Measurements from ENCODE around the gene RPS15.

The RPS15 gene

DNA sequence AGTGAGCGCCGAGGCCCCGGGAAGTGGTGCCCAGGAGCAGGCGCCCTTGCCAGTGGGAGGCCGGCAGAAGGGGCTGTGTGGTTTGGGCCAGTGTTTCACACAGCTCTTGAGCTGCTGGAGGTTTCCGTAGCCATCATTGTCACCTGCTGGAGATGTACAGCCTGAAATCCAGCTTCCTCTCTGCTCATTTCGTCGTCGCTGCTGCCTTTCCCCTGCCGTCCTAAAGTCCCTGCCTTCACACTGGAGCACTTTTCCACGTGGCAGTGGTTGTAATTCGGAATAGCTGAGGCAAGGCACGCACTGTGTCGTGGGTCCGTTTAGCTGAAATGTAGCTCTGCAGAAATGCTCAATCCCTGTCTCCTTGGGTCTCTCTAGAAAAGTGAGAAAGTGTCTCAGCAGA is 17.6 kb upstream of the RPS15 start:
- DNase-seq (ENCODE audit: low spot score) = no peak

DNA sequence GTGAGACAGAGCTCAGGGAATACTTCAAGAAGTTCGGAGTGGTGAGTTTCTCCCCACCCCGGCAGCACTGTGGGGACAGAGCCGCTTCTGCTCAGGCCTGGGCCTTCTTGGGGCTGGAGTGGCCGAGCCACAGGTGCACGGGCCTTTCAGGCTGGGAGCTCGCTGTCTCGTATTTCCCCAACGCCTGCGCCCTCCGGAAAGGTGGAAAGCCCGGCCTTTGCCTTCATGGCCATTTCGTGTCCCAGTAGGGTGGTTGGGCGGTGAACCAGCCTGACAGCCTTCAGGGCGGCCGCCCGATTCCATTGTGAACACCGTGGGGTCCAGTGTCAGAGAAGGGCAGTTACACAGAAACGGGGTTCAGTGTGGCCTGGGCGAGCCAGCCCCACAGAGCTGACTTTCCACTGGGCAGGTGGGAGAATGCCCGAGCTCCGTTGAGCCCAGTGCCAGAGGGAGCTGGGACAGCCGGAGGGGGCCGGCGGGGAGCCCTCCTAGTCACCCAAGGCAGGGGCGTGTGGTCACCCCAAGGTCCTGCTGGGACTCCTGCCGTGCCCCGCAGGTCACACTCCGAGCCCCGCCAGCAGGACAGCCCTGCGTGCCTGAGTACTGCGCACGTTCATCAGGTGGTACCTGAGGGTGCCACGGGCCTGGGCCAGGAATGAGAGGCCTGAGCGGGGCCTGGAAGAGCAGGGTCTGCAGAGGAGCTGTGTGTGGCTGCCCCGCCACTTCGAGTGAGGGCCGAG is 16.8 kb upstream of the RPS15 start:
- no peak for DNase-seq (ENCODE audit: low spot score)

DNA sequence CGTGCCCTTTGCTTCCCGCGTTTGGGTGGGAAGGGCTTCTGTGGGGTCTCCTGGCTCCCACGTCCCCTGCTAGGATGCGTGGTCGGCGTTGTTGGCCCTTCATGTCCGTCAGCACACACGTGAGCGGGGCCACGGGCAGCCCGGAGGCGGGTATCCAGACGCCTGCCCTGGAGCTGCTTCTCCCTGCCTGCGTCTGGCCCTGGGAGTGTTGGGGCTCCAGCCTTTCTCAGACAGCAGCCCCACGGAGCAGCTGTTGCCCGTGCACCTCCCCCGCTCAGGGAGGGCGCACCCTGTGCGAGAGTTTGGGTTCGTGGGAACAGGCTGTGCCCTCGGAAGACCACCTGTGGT is 16.3 kb upstream of the RPS15 start:
- DNase-seq (ENCODE audit: low spot score) = no peak

DNA sequence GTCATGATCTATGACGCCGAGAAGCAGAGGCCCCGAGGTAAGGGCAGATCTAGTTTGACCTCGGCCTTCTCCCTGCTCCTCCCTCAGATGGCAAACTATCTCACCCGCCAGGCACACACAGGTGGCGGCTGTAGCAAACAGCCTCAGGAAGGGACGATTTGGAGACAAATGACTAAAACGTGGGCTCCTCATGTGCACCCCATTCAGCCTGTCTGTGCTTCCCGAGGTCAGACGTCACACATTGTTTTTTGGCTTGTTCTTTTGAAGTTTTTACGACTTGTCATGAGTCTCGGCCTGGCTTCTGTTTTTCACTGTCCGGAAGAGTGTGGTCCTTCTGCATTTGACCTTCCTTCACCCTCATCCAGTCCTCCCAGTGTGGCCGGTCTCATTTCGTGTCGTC is 15.8 kb upstream of the RPS15 start:
- DNase-seq (ENCODE audit: low spot score) = no peak

DNA sequence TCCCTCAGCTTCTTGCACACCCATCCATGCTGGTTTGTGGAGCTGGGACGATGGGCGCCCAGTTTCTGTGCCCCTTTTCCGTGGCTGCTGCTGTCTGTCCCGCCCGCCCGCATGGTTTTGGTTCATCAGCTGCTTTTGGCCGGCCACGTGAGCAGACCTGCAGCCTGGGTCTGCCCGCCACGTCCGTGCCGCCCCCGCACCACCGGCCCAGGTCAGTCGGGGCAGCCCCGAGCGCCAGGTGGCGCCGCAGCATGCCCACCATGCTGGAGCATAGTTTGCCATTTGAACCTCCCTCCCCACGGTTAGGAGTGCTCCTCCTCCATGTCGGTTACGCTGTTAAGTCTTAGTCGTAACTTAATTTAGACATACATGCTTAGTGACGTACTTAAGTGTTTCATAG is 15.3 kb upstream of the RPS15 start:
- no peak for DNase-seq (ENCODE audit: low spot score)

DNA sequence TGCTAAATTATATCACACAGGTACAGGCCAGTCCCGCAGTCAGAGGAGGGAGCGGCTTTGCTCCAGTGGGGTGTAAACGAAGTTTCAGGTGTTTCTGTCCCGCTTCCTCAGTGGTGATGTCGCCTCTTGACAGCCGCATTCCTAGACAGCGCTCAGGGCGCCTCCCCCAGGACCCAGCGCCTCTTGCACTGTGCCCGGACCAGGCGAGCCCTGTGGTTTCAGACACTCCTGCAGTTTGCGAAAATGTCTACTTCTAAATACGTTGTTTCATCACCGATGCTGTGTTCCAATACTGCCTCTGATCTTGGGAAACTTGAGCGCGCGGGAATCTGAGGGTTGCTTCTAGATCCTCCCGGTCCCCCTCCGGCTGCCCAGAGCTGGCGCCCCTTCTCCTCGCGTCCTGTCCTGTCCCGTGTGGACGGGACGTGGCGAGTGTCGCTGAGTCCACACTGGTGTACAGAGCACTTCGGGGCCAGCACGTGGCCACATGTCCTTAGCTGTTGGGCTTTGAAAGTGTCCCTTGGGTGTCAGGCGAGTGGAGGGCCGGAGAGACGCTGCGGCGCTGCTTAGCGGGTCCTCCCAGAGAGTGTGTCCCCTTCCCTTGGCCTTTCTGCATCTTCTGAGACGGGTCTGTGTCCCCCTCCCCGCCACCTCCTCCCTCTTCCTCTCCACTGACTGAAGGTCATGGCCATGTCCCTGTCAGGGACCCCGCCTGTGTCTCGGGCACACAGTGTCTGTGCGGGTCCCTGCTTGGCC is 14.6 kb upstream of the RPS15 start:
- DNase-seq (ENCODE audit: low spot score) = no peak

DNA sequence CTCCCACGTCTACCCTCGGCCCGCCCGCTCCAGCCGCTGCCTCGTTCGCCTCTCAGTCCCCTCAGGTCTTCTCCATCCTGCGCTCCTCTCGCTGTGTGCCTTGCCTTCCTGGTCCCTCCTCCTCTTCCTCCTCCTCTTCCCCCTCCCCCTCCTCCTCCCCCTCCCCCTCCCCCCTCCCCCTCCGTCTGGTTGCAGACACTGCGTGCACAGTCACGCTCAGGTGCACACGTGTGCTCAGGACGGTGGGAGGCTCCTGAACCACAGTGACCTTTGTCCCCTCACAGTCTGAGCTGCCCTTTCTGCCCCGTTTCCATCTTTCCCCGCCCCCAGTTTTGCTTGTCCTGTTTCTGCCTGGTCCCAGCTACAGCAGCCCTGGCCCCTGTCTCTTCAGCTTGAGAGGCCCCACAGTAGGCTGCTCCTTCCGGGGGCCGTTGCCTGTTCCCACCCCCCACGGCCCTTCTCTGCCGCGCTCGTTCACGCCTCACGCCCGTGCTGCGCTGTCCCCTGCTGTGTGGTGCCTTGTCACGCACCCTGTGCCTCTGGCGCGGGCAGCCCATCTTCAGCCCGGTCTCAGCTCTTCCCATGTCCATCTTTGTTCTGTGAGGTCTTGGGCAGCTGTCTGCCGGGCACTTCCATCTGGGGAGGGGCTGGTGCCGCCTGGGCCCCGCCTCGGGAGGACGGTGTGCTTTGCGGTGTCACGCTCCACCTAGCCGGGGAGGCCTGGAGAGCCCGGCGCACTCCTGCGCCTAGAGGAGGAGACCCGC is 13.8 kb upstream of the RPS15 start:
- DNase-seq (ENCODE audit: low spot score) = no peak

DNA sequence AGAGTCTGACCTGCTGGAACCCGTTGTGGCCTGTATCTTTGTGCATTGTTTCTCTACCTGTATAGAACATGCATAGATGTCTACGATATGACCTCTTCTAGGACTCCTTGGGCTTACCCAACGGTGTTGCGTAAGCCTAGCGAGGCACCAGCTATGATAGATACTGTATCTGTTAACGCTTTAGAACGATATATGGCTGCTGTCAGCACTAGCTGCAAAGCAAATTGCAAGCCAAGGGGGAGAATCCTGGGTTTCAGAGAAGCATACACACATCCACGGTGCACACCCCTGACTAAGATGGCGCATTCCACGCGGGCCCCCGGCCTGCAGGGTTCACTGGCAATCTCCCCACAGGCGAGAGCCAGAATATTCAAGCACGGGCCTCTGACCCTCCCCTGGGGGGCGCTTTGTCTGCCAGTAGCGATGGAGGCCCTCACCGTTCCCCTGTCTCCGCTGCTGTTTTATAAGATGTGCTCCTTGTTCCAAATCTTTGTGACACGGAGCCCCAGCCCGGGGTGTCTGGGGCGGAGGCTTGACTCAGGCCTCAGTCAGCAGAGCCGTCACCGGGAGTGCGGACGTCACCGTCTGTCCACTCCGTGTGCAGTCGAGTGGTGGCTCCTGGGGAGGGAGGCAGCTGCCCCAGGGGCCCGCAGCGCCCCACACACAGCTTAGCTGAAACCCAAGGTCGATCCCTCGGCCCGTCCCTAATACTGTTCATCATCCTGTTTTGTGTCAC is 12.9 kb upstream of the RPS15 start:
- no peak for DNase-seq (ENCODE audit: low spot score)

DNA sequence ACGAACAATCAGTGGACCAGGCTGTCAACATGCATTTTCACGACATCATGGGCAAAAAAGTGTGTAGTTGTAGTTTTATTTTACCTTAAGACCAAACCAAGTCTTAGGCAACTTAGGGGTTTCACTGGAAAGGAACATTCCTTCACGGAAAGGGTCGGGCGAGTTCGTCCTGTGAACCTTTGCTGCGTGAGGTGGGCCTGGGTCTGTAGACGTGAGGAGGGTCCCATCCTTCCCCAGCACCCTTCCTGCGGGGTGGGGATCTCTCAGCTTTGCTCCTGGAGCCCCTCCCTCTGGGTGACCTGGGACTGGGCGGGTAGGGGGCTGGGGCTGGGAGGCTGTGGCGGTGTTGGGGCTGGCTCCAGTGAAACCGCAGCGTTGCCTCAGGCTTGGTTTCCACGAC is 12.3 kb upstream of the RPS15 start:
- DNase-seq (ENCODE audit: low spot score) = no peak

DNA sequence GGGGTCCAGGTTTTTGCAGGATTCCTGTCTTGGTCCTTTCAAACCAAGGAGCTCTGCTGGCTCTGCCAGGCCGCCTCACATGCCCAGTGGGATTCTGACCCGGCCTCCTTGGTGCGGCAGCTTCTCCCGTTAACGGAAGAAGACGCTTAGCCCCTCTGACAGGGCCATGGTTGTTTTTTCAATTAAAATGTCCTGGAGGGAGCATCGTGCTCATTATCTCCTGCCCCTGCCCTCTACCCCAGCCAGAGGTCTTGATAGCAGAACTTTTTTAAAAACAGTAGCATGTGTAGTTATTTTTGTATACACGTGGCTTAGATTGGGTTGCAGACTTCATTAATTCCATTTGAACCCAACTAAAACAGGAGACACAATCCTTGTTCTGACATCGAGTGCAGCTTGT is 11.5 kb upstream of the RPS15 start:
- DNase-seq (ENCODE audit: low spot score) = no peak

DNA sequence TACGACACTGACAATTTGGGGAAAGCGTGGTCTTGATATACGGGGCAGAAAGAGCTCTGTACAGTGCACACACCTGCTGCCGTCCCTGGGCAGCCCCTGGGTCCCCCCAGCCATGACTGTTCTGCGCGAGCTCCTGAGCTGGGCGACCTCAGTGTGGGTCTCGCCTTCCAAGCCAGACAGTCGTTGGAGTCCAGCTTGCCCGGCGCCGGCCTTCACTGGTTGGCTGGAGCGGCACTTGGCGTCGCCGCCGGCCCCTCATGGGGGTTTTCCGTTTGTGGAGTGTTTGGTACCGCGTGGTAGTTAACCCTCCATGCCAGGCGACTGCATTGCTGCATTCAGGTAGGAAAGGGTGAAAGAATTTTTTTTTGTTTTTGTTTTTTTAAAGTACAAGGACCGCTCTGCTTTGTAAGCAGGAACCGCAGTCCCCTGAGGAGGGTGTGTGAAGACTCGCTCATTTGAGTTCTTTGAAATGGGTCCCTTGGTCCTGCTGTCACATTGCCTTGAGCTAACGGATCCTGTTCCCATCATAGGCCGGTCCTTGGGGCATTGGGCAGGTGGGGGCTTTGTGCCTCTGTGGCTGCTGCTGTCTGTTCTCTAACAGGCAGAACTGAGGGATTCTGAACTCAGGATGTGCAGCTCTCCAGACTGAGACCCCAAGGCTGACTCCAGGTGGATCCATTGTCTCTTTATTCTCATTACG is 10.8 kb upstream of the RPS15 start:
- DNase-seq (ENCODE audit: low spot score) = no peak

DNA sequence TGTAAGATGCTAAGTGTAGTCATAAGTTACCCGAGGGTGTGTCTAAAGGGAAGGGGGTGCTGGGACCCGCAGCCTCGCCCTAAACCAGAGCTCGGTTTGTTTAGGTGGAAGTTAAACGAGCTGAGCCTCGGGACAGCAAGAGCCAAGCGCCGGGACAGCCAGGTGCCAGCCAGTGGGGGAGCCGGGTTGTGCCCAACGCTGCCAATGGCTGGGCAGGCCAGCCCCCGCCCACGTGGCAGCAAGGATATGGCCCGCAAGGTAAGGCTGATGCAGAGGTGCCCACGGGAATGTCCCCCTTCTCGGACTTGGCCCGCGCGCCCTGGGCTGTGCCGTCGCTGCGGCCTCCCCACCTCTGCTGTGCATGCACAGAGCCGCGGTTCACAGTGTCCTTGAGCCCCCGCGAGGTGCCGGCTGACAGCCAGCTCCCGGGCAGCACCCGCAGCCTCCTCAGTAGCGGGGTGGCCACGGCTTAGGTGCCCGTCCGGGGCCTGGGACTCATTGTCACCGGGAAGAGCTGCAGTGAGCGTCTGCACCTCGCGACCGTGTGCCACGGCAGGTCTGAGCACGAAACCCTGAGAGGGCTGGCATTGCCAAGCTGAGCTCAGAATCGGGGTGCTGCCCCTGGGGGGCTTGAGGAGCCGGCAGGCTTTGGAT is 9.3 kb upstream of the RPS15 start:
- no peak for DNase-seq (ENCODE audit: low spot score)

DNA sequence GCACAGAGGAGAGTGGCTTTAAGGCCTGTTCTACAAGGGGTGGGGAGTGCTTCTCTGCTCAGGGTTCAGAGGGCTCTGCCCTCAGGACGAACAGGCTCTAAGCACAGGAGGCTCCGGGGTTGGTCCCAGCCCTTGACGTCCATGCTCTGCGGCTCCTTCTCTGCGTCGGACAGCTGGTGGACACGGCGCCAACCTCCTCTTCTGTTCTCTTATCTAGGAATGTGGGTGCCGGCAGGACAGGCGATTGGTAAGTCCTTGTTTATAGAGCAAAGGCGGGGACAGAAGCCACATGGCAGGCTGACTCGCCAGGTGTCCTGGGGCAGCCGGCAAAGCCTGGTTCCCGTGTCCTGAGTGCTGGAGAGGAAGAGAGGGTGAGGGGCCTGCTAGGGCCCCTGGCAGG is 8.4 kb upstream of the RPS15 start:
- DNase-seq (ENCODE audit: low spot score) = no peak

DNA sequence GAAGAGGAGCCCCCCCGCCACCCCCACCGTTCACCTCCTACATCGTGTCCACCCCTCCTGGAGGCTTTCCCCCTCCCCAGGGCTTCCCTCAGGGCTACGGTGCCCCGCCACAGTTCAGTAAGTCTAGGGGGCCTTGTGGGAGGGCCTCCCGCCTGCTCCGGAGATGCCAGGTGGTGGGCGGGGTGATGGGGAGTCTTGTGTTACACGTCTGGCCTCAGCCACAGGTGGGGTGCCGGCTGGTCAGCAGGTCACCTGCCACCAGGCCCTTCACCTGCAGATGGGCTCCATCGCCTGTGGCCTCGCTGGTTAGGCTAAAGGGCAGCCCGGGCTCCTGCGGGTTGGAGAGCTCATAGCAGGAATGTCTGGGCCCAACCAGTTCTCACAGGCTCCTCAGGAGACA is 8.0 kb upstream of the RPS15 start:
- no peak for DNase-seq (ENCODE audit: low spot score)

DNA sequence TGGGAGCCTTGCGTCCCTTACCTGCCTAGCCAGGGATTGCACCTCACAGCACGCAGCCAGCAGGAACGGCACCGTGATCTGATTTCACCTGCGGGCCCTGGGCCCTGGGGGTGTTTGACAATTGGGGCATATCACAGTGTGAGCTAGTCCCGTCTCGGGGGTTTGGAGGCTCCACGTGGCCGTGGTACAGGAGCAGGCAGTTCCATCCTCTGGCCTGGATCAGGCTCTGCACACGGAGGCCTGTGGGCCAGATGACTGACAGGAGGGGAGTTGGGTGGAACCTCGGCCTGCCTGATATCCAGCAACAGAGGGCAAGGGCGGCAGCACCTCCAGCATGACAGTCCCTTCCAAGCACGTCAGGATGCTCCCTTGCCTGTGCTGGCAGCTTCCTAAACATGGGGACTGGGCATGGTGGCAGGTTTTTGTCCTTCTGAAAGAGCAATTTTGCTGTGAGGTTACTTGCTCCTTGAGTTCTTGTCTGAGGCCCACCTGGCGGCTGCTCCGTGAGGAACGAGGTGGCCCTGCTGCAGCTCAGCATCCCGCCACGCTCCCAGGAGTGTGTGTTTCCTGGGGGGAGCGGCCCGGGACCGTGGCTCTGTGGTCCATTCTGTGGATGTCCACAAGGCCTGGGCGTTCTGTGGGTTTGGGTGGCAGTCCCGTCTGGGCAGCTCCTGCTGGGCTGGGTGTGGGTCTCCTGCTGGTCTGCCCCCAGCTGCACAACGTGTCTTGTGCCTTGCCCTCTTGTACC is 6.3 kb upstream of the RPS15 start:
- no peak for DNase-seq (ENCODE audit: low spot score)

DNA sequence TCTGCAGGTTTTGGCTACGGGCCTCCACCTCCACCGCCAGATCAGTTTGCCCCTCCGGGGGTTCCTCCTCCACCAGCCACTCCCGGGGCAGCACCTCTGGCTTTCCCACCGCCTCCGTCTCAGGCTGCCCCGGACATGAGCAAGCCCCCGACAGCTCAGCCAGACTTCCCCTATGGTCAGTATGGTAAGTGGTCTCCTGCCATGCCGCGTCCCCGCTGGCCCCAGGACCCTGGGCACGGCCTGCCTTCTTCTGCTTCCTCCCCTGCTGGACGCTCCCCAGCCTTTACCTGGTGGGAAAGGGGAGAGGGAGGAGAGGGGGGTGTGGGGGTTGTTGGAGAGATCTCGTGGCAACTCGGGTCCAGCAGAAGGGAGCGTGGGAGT is 5.7 kb upstream of the RPS15 start:
- no peak for DNase-seq (ENCODE audit: low spot score)

DNA sequence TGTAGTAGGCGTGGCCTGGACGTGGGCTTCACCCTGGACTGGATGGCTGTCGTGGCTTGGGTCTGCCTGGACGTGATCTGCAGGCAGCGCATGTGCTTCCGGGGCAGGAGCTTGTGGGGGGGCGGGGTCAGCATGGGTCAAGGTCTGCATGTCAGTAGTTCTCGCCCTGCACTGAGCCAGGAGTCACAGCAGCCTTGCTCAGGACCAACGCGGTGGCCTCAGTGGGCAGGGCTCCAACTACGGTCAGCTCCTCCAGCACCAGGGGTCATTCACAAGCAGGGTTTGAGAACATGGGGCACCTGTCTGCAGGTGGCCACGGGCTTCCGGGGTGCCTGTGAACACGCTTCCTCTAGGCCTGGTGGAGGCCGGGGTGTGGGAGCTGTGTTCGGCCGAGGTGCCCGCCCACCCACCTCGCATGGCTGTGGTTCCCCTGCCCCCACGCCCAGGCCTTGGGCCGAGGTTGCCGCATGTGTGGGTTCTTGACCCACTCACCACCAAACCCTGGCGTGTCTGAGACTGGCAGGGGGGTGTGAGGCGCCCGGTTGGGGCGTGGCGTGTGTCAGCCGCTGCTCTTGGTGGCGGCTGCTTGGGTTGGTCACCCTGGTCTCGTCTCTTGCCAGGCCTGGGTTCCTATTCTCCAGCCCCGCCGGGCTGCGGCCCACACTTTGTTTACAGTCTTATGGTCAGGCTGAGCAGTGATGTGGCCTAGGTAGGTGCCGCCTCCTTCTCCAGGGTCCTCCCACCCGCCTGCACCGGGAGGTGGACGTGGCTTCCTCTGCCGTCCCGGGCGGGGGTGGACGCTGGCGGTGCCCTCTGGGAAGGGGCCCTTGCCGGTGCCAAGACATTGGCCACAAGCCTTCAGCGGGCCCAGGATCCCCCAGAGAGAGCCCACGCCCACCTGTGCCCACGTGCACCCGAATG is 4.8 kb upstream of the RPS15 start:
- DNase-seq (ENCODE audit: low spot score) = no peak

DNA sequence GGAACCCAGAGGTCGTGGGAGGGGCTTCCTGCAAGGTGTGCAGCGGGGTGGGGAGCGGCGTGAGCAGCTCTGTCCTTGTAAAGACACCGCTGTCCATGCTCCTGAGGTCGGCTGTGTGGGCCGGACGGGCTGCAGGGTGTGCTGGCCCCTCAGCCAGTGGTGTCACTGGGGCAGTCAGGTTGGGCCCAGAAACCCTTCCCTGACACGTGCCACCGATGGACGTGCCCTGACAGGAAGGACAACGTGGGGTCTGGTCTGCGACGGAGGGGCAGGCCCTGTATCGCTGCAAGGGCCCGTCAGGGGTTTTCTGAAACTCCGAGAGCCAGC is 4.2 kb upstream of the RPS15 start:
- no peak for DNase-seq (ENCODE audit: low spot score)

DNA sequence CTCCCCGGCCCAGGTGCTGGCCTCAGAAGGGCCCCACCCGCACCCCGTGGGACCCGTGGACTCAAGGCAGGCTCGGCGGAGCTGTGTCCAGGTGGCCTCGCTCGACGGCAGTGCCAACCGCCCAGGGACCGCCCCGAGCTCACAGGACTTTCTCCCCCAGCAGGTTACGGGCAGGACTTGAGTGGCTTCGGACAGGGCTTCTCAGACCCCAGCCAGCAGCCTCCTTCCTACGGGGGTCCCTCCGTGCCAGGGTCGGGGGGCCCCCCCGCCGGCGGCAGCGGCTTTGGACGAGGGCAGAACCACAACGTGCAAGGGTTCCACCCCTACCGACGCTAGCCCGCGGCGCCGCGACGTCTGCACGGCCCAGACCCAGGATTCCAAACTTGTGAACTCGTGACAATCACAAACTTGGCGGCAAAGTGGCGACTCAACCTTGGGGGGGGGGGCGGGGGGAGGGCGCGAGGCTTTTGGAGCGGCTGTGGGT is 3.6 kb upstream of the RPS15 start:
- no peak for DNase-seq (ENCODE audit: low spot score)

Data from globus pallidus (tissue), 1 donor.